NT2/D1 (cell line): ENCODE measurements around the gene RBMS3.

Experiments
- DNase-seq: peaks from one replicate; pipeline ENCODE4 v3.0.0-alpha.2; 2011; ENCODE audit warnings: low read depth, low spot score
- H3K27me3 ChIP-seq: 2 replicates; pipeline ENCODE4 v1.6.0; 2011; ENCODE audit warnings: mild to moderate bottlenecking; ENCODE audit not compliant: insufficient read length, insufficient read depth
- H3K36me3 ChIP-seq: 2 replicates; pipeline ENCODE4 v1.6.1; 2011; ENCODE audit warnings: mild to moderate bottlenecking, low read length, mixed read lengths; ENCODE audit not compliant: insufficient read depth, insufficient read length
- H3K4me1 ChIP-seq: 2 replicates; pipeline ENCODE4 v1.5.1; 2011; ENCODE audit not compliant: insufficient read depth, insufficient read length
- H3K4me3 ChIP-seq: 2 replicates; pipeline ENCODE4 v1.5.1; 2011; ENCODE audit warnings: low read depth; ENCODE audit not compliant: insufficient read length
- H3K9ac ChIP-seq: 2 replicates; pipeline ENCODE4 v1.6.0; 2011; ENCODE audit warnings: low read depth; ENCODE audit not compliant: insufficient read length
- H3K9me3 ChIP-seq: 2 replicates; pipeline ENCODE4 v1.5.1; 2011; ENCODE audit warnings: mild to moderate bottlenecking, low read length; ENCODE audit not compliant: insufficient read depth
- SUZ12 ChIP-seq: IDR thresholded peaks from 2 replicates; pipeline ENCODE4 v1.6.1; 2011; ENCODE audit not compliant: insufficient read length, insufficient read depth; ENCODE audit errors: extremely low read depth
- YY1 ChIP-seq: IDR thresholded peaks from 2 replicates; pipeline ENCODE4 v1.6.1; 2011; ENCODE audit not compliant: insufficient read length, insufficient read depth
- ZNF274 ChIP-seq: IDR thresholded peaks from 2 replicates; pipeline ENCODE4 v1.6.1; 2011; ENCODE audit warnings: mild to moderate bottlenecking, low read depth, low read length

The RBMS3 gene

GRCh38 chr3:29694331-29694730, 413.5 kb downstream of the RBMS3 start:
- no peaks in the 10 kb centered on the region for H3K27me3 ChIP-seq
- H3K9me3 ChIP-seq = no peaks in the 10 kb centered on the region
- no peak overlapping the region for H3K4me3 ChIP-seq
- DNase-seq = no peak
- no peaks in the 10 kb centered on the region for H3K4me1 ChIP-seq
- no peaks in the 10 kb centered on the region for H3K36me3 ChIP-seq
- TF ChIP-seq YY1 (no peak), ZNF274 (no peak), SUZ12 (no peak)
- no peak overlapping the region for H3K9ac ChIP-seq

- Histone ChIP-seq H3K4me1 (no peaks in the 10 kb centered on the region), H3K27me3 (no peaks in the 10 kb centered on the region), H3K36me3 (no peaks in the 10 kb centered on the region), H3K4me3 (no peak overlapping the region), H3K9ac (no peak overlapping the region), H3K9me3 (no peaks in the 10 kb centered on the region)
- no peak for DNase-seq
- no peak for TF ChIP-seq YY1
- TF ChIP-seq ZNF274 = no peak
- no peak for TF ChIP-seq SUZ12
Measured at GRCh38 chr3:29694783-29695182, 413.9 kb downstream of the RBMS3 start.

DNA sequence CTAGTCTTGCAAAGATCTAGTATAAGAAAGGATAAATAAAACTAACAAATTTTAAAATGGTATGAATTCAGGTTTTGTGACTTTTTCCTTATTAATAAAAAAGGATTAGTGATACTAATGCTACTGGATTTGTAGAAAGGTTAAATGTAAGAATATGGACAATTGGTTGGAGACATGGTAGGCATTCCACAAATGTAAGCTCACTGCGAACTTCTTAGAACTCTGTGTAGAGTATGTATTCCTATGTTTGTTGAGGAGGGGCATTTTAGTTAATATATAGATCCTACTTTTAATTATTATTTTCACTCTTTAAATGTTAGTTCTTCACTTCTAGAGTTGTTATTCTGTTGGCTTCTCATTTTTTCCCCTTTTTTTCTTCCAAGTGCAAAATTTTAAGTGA, 414.3 kb downstream of the RBMS3 start:
- H3K36me3 ChIP-seq = no peaks in the 10 kb centered on the region
- H3K4me1 ChIP-seq = no peaks in the 10 kb centered on the region
- H3K4me3 ChIP-seq = no peak overlapping the region
- TF ChIP-seq SUZ12 (no peak), ZNF274 (no peak), YY1 (no peak)
- H3K27me3 ChIP-seq = no peaks in the 10 kb centered on the region
- H3K9me3 ChIP-seq = peaks cover 1% of the 10 kb centered on the region; the same call in 1 of the 2 replicates
- H3K9ac ChIP-seq = no peak overlapping the region
- DNase-seq = no peak

GRCh38 chr3:29695643-29696198, 414.9 kb downstream of the RBMS3 start:
- Histone ChIP-seq H3K27me3 (no peaks in the 10 kb centered on the region), H3K36me3 (no peaks in the 10 kb centered on the region), H3K9me3 (peaks cover 4% of the 10 kb centered on the region; the same call in 1 of the 2 replicates), H3K4me3 (no peak overlapping the region), H3K4me1 (no peaks in the 10 kb centered on the region), H3K9ac (no peak overlapping the region)
- TF ChIP-seq SUZ12 (no peak), YY1 (no peak), ZNF274 (no peak)
- no peak for DNase-seq

DNA sequence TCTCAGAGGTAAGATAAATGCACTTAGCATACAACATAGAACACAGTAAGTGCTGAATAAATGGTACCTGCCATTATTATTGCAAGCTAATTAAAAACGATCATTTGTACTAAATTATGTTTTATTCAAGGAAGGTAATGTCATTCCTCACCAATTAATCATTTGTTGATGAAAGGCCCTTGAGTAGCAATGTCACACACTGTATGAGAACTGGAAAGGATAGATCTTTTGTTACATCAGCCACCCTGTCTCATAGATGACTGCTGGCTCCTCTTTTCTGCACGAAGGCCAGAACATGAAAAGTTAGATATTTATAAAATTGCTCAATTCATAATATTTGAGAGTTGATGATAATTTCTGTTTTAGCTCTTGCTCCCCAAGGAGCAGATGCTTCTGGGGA, 415.4 kb downstream of the RBMS3 start:
- no peak overlapping the region for H3K9ac ChIP-seq
- H3K4me1 ChIP-seq = no peaks in the 10 kb centered on the region
- DNase-seq = no peak
- peaks cover 8% of the 10 kb centered on the region; the same call in 1 of the 2 replicates for H3K9me3 ChIP-seq
- no peak for TF ChIP-seq YY1
- no peak overlapping the region for H3K4me3 ChIP-seq
- H3K36me3 ChIP-seq = no peaks in the 10 kb centered on the region
- no peaks in the 10 kb centered on the region for H3K27me3 ChIP-seq

DNA sequence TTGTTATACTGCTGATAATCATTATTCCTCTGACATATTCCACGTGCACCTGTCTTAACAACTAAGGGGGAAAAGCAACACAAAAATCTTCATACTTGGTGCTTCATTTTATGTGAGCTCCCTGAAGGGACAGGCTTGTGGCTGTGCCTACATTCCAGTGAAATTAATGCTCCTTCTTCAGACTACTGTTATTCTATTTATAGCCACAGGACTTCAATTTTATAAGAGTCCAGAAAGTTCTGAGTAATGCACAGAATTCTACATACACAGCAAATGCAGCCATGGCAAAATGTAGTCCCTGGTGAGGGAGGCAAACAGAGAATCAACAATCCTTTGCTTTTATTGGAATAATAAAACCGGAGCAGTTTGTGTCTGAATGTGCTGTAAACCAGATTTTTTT, 417.1 kb downstream of the RBMS3 start:
- H3K36me3 ChIP-seq = no peaks in the 10 kb centered on the region
- no peak overlapping the region for H3K4me3 ChIP-seq
- TF ChIP-seq ZNF274 (no peak), YY1 (no peak), SUZ12 (no peak)
- H3K9ac ChIP-seq = no peak overlapping the region
- H3K9me3 ChIP-seq = peaks cover 25% of the 10 kb centered on the region; the same call in 1 of the 2 replicates
- no peaks in the 10 kb centered on the region for H3K4me1 ChIP-seq
- DNase-seq = no peak
- no peaks in the 10 kb centered on the region for H3K27me3 ChIP-seq

DNA sequence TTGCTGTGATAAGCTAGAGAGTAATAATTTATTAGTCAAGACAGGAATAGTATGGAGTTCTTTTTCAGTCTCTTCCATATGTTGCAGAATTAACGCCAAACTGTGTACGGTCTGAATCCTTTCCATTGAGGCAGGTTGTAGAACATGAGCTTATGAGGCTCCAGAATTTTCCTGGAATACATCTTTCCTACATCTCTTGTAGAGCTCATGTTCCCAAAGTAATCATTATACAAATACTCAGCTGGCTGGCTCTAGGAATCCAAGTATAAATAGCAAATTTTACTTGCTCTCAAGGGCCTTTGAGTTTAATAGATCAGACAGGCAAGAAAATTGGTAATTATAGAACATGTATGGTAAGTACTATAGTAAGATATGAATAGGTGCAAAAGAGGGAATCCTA, 419.4 kb downstream of the RBMS3 start:
- Histone ChIP-seq H3K9ac (no peak overlapping the region), H3K4me1 (no peaks in the 10 kb centered on the region), H3K9me3 (peaks cover 32% of the 10 kb centered on the region; the same call in 1 of the 2 replicates), H3K4me3 (no peak overlapping the region), H3K36me3 (no peaks in the 10 kb centered on the region), H3K27me3 (no peaks in the 10 kb centered on the region)
- DNase-seq = no peak
- TF ChIP-seq SUZ12 (no peak), YY1 (no peak), ZNF274 (no peak)
